A172 (cell line): Measurements from ENCODE around the gene ITGAV. TPM values are rescaled to one million over a fixed set of nuclear protein-coding genes. Genes with fewer than 3 reads are reported as not detected.

Experiments
- DNase-seq: peaks from one replicate; pipeline ENCODE4 v3.0.0-alpha.2; 2015; ENCODE audit warnings: low spot score
- total RNA-seq: library from RNA; depleted of rRNA; stranded (reverse); fragments of >200 nt; shearing (Covaris generic); gene quantifications from 2 replicates; pipeline ENCODE4 v1.2.3, GENCODE V29; 2014

The ITGAV gene
- total RNA-seq, 1 experiment from 2014 or later = 110 TPM

GRCh38 chr2:186612555-186613440, 22.9 kb downstream of the ITGAV start:
- DNase-seq = no peak

- no peak for DNase-seq
Observed at GRCh38 chr2:186614373-186614772, 24.5 kb downstream of the ITGAV start.

- no peak for DNase-seq
Observed at GRCh38 chr2:186617148-186617547, 27.3 kb downstream of the ITGAV start.

GRCh38 chr2:186617771-186618170, 27.9 kb downstream of the ITGAV start:
- no peak for DNase-seq

- no peak for DNase-seq
Observed at GRCh38 chr2:186618696-186619095, 28.8 kb downstream of the ITGAV start.

- DNase-seq = no peak
Observed at GRCh38 chr2:186623084-186623483, 33.2 kb downstream of the ITGAV start.

GRCh38 chr2:186624276-186624675, 34.4 kb downstream of the ITGAV start:
- DNase-seq = no peak

GRCh38 chr2:186629250-186629996, 39.6 kb downstream of the ITGAV start:
- no peak for DNase-seq

- DNase-seq = no peak
Observed at GRCh38 chr2:186632417-186632816, 42.6 kb downstream of the ITGAV start.

GRCh38 chr2:186634701-186635100, 44.8 kb downstream of the ITGAV start:
- DNase-seq = no peak

GRCh38 chr2:186636800-186637496, 47.1 kb downstream of the ITGAV start:
- DNase-seq = no peak

- DNase-seq = no peak
Observed at GRCh38 chr2:186637497-186637800, 47.6 kb downstream of the ITGAV start.

- no peak for DNase-seq
Observed at GRCh38 chr2:186639939-186640338, 50.1 kb downstream of the ITGAV start.

GRCh38 chr2:186641132-186641806, 51.4 kb downstream of the ITGAV start:
- no peak for DNase-seq

- peak; percentile 81 for DNase-seq
Observed at GRCh38 chr2:186641807-186642321, 52.0 kb downstream of the ITGAV start.

GRCh38 chr2:186644791-186645190, 54.9 kb downstream of the ITGAV start:
- DNase-seq = no peak

GRCh38 chr2:186645999-186646398, 56.1 kb downstream of the ITGAV start:
- DNase-seq = no peak

GRCh38 chr2:186648130-186648529, 58.3 kb downstream of the ITGAV start:
- DNase-seq = peak; percentile 12

GRCh38 chr2:186653511-186653910, 63.7 kb downstream of the ITGAV start:
- no peak for DNase-seq

GRCh38 chr2:186659383-186659782, 69.5 kb downstream of the ITGAV start:
- DNase-seq = no peak

- DNase-seq = no peak
Observed at GRCh38 chr2:186664385-186665043, 74.7 kb downstream of the ITGAV start.
